ENCODE data around the gene UBA7. TPM values are rescaled to one million over a fixed set of nuclear protein-coding genes. Genes with fewer than 3 reads are reported as not detected.
A peak's percentile ranks its signal among the peaks of the same experiment; 100 is the strongest.
"Not testable (repeated sequence)": the region's sequence is repeated elsewhere in the genome, so short reads cannot be mapped to it uniquely, and the experiment has no call there.

Gene UBA7
- total RNA-seq, 1 donor from 2014 or later: 93.6 TPM

GRCh38 chr3:49826016-49826415 is 12.3 kb upstream of the UBA7 start:
- Mint-ChIP-seq H3K27me3 (no peaks in the 10 kb centered on the region), H3K36me3 (ENCODE audit: low read depth) (peaks cover 8% of the 10 kb centered on the region), H3K4me3 (no peak overlapping the region), H3K9me3 (no peaks in the 10 kb centered on the region), H3K27ac (no peak overlapping the region), H3K4me1 (no peaks in the 10 kb centered on the region)
- intact Hi-C loops (cut with micrococcal nuclease): no loop called here
- DNase-seq: no peak

- H3K9me3 Mint-ChIP-seq; H3K4me1 Mint-ChIP-seq; intact Hi-C loops (cut with micrococcal nuclease); DNase-seq; H3K36me3 Mint-ChIP-seq (ENCODE audit: low read depth); H3K27ac Mint-ChIP-seq; H3K27me3 Mint-ChIP-seq; H3K4me3 Mint-ChIP-seq: not testable (repeated sequence)
Measured at GRCh38 chr3:49823131-49823530, 9.4 kb upstream of the UBA7 start.

- Mint-ChIP-seq H3K4me3 (peak overlapping the region; percentile 96), H3K36me3 (ENCODE audit: low read depth) (peaks cover 20% of the 10 kb centered on the region), H3K27ac (peak overlapping the region; percentile 95), H3K4me1 (peaks cover 32% of the 10 kb centered on the region), H3K9me3 (no peaks in the 10 kb centered on the region), H3K27me3 (no peaks in the 10 kb centered on the region)
- intact Hi-C loops (cut with micrococcal nuclease): loop anchor here (1.0 kb wide), 1 partner anchor 11 kb away; no protein-coding TSS in a partner anchor
- DNase-seq: no peak
Measured at GRCh38 chr3:49812916-49813496, 747 bp downstream of the UBA7 start.

DNA sequence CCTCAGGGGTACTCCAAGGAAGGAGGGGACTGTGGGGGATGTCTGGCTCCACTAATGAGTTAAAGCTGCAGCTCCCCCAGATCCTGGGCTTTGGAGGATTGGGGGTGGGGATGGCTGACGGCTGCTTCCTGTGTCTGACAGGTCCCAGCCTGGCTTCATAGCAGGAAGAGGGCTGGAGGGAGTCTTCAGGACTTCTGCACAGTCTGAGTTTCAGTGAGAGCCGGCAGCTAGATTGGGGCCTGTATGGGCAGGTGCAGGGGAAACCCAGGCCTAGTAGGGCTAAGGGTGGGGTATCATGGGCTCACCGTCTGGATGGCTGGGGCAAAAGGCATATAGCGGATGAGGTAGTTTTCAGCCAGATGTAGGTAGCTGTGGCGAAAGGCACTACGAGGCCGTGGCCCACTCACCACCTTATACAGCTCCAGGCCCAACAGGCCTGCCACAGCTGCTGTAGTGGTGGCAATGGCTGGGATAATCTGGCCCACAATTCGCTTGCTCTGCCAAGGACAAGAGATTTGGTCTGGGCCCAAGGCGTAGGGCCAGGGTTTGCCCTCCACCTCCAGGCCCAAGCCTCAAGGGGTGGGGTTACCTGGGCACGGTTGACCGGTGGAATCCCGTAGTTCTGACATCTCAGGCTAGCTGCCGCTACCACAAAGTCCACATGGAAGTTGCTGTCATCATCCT is 6.2 kb downstream of the UBA7 start:
- H3K9me3 Mint-ChIP-seq: no peaks in the 10 kb centered on the region
- H3K27me3 Mint-ChIP-seq: peaks cover 3% of the 10 kb centered on the region
- DNase-seq: no peak
- H3K4me3 Mint-ChIP-seq: no peak overlapping the region
- H3K36me3 Mint-ChIP-seq (ENCODE audit: low read depth): peaks cover 24% of the 10 kb centered on the region
- no peak overlapping the region for H3K27ac Mint-ChIP-seq
- intact Hi-C loops (cut with micrococcal nuclease): no loop called here
- peaks cover 45% of the 10 kb centered on the region for H3K4me1 Mint-ChIP-seq

DNA sequence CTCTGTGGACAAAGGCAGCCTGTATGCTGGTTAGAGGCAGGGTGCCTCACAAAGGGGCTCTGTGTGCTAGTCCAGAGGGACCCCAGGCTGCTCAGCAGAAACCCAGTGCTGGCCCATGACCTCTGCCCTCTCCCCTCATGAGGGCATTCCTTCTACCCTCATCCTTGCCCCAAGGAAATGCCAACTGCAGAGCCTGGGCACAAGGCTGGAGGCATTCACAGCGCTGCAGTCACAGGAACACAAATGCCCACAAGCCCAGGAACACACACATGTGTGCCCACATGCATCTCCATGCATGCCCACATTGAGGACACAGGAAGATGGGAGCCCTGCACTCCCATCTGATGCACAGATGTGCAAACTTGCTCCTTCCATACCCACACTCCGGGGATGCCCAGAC is 6.9 kb downstream of the UBA7 start:
- no peak for DNase-seq
- intact Hi-C loops (cut with micrococcal nuclease): no loop called here
- Mint-ChIP-seq H3K36me3 (ENCODE audit: low read depth) (peaks cover 21% of the 10 kb centered on the region), H3K9me3 (no peaks in the 10 kb centered on the region), H3K27me3 (peaks cover 8% of the 10 kb centered on the region), H3K4me3 (peak overlapping the region; percentile 7), H3K4me1 (peaks cover 45% of the 10 kb centered on the region), H3K27ac (no peak overlapping the region)

DNA sequence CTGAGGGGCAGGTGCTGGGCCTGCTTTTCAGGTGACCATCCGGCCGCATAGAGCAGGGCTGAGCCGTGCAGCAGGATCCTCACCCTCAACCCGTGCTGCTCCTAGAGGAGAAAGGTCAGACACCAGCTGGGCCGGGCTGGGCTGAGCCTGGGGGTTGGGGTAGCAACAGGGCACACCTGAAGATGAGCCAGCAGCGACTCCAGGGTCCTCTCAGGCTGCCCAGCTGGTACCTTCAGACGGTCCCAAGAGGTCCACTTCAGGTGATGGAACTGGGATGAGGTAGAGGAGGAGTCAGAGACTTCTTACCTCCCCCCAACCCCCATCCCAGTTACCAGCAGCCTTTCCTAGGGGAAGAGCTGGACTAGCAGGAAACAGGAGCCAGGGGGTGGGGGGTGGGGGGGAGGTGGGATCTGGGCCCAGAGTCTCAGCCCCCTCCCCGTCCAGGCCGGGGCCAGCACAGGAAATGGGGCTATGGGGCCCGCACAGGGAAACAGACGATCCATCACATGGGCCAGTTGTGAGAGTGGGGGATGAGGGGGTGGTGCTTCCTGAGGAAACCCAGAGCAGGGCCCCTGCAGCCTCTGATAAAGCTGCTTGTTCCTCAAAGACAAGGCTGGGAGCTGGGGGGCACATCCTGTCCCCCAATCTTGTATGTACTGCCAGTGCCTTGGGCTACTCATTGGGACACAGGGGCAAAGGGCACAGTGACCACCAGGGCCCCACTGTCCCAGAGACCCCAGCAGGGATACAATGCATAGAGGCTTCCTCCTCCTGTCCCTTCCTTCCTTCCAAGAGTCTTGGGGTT is 7.7 kb downstream of the UBA7 start:
- no peaks in the 10 kb centered on the region for H3K9me3 Mint-ChIP-seq
- peak overlapping the region; percentile 7 for H3K4me3 Mint-ChIP-seq
- peak overlapping the region; percentile 37 for H3K27ac Mint-ChIP-seq
- DNase-seq: no peak
- H3K4me1 Mint-ChIP-seq: peaks cover 44% of the 10 kb centered on the region
- intact Hi-C loops (cut with micrococcal nuclease): no loop called here
- H3K36me3 Mint-ChIP-seq (ENCODE audit: low read depth): peaks cover 15% of the 10 kb centered on the region
- peaks cover 16% of the 10 kb centered on the region for H3K27me3 Mint-ChIP-seq

- peak overlapping the region; percentile 45 for H3K27ac Mint-ChIP-seq
- no peak overlapping the region for H3K4me3 Mint-ChIP-seq
- H3K4me1 Mint-ChIP-seq: peaks cover 40% of the 10 kb centered on the region
- peaks cover 18% of the 10 kb centered on the region for H3K27me3 Mint-ChIP-seq
- H3K36me3 Mint-ChIP-seq (ENCODE audit: low read depth): peaks cover 13% of the 10 kb centered on the region
- no peak for DNase-seq
- H3K9me3 Mint-ChIP-seq: no peaks in the 10 kb centered on the region
- intact Hi-C loops (cut with micrococcal nuclease): no loop called here
Measured at GRCh38 chr3:49805367-49805782, 8.4 kb downstream of the UBA7 start.

GRCh38 chr3:49804141-49805041 is 9.4 kb downstream of the UBA7 start:
- Mint-ChIP-seq H3K4me1 (peaks cover 40% of the 10 kb centered on the region), H3K9me3 (no peaks in the 10 kb centered on the region), H3K27ac (peak overlapping the region; percentile 26), H3K4me3 (peak overlapping the region; percentile 80), H3K27me3 (peaks cover 18% of the 10 kb centered on the region), H3K36me3 (ENCODE audit: low read depth) (peaks cover 5% of the 10 kb centered on the region)
- no peak for DNase-seq
- intact Hi-C loops (cut with micrococcal nuclease): loop anchor here (5.0 kb wide), 2 partner anchors 53 to 283 kb away; partner anchors contain the start of genes RBM5 and TRAIP

DNA sequence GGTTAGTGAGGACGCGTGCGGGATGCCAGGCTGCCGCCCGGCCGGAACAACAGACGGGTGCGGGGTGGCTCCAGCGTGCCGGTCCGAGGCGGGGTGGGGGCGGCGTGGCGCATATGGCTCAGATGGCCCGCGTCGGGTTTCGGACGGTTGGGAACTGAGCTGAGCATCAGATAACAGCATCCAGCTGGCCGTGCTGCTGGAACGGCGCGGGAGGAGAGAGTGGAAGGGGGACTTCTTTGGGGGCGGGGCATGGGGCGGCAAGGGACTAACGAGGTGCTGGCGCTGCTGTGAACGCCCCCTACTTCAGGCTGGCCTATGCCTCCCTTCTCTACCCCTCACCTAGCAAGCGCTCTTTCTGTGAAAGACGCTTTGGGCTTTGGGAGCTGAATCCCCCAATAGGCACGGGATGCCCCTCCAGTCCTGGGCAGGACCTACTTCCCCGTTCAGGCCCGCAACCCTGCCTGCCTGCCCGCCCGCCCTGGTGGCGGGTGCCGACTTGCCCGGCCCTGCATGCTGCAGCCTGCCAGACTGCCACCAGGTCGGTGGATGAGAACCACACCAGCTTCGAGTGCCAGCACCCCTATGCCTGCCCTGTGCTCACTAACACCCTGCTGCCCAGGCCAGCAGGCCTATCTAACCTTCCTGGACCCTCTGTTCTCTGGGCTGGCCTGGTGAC is 10.2 kb downstream of the UBA7 start:
- Mint-ChIP-seq H3K27ac (peak overlapping the region; percentile 26), H3K9me3 (no peaks in the 10 kb centered on the region), H3K4me1 (peaks cover 40% of the 10 kb centered on the region), H3K27me3 (peaks cover 20% of the 10 kb centered on the region), H3K4me3 (peak overlapping the region; percentile 80), H3K36me3 (ENCODE audit: low read depth) (peaks cover 5% of the 10 kb centered on the region)
- no peak for DNase-seq
- intact Hi-C loops (cut with micrococcal nuclease): loop anchor here (5.0 kb wide), 2 partner anchors 54 to 284 kb away; partner anchors contain the start of genes RBM5 and TRAIP

- peak within 1 kb of the TSS; percentile 35 for H3K27ac Mint-ChIP-seq
- intact Hi-C loops (cut with micrococcal nuclease): loop anchor here (1.0 to 5.0 kb wide), 6 partner anchors 10 to 284 kb away; partner anchors contain the start of genes IP6K1, RBM5, TRAIP and UBA7
- H3K9me3 Mint-ChIP-seq: no peaks in the 10 kb centered on the region
- DNase-seq: peak; percentile 97
- peaks cover 20% of the 10 kb centered on the region for H3K27me3 Mint-ChIP-seq
- H3K4me3 Mint-ChIP-seq: peak within 1 kb of the TSS; percentile 80
- peaks cover 35% of the 10 kb centered on the region for H3K4me1 Mint-ChIP-seq
- H3K36me3 Mint-ChIP-seq (ENCODE audit: low read depth): peaks cover 4% of the 10 kb centered on the region
Measured at GRCh38 chr3:49802719-49803464, 10.9 kb downstream of the UBA7 start, which contains the start of gene INKA1. Gene INKA1, plus strand, starts transcription at chr3:49803261. Its CDS starts 132 bp downstream, at chr3:49803393.

GRCh38 chr3:49801160-49801559 is 12.6 kb downstream of the UBA7 start:
- Mint-ChIP-seq H3K27me3 (peaks cover 20% of the 10 kb centered on the region), H3K9me3 (no peaks in the 10 kb centered on the region), H3K4me3 (no peak overlapping the region), H3K36me3 (ENCODE audit: low read depth) (peaks cover 2% of the 10 kb centered on the region), H3K4me1 (peaks cover 19% of the 10 kb centered on the region), H3K27ac (no peak overlapping the region)
- intact Hi-C loops (cut with micrococcal nuclease): loop anchor here (5.0 kb wide), 2 partner anchors 56 to 286 kb away; partner anchors contain the start of genes RBM5 and TRAIP
- DNase-seq: no peak

- Mint-ChIP-seq H3K9me3 (no peaks in the 10 kb centered on the region), H3K4me1 (peaks cover 14% of the 10 kb centered on the region), H3K36me3 (ENCODE audit: low read depth) (no peaks in the 10 kb centered on the region), H3K27me3 (peaks cover 24% of the 10 kb centered on the region), H3K4me3 (no peak within 1 kb of the TSS), H3K27ac (no peak within 1 kb of the TSS)
- intact Hi-C loops (cut with micrococcal nuclease): loop anchor here (5.0 kb wide), 2 partner anchors 58 to 288 kb away; partner anchors contain the start of genes RBM5 and TRAIP
- no peak for DNase-seq
Measured at GRCh38 chr3:49799761-49800160, 14.0 kb downstream of the UBA7 start, which contains the start of gene CDHR4. Gene CDHR4, minus strand, starts transcription at chr3:49799873. Its CDS starts 61 bp downstream, at chr3:49799812.

Data from activated CD4-positive, alpha-beta T cell treated with anti-CD3 and anti-CD28 coated beads, Interleukin-2, amount 10 ng/mL, durations not matched to agents 24 days and 14 days (primary cell).